ENCODE data around the gene GALNT7. TPM values are rescaled to one million over a fixed set of nuclear protein-coding genes. Genes with fewer than 3 reads are reported as not detected.

The GALNT7 gene
- total RNA-seq, 1 experiment from 2014 or later = 16.8 TPM

GRCh38 chr4:173370130-173370476 lies 201.5 kb downstream of the GALNT7 start:
- Mint-ChIP-seq H3K4me1 (ENCODE audit: low read depth, unreplicated experiment) (peaks cover 6% of the 10 kb centered on the region), H3K27me3 (ENCODE audit: insufficient read depth, unreplicated experiment) (peaks cover 2% of the 10 kb centered on the region), H3K9me3 (ENCODE audit: unreplicated experiment) (no peaks in the 10 kb centered on the region), H3K36me3 (ENCODE audit: insufficient read depth, unreplicated experiment) (peaks cover 11% of the 10 kb centered on the region), H3K27ac (ENCODE audit: unreplicated experiment) (peak overlapping the region; percentile 83), H3K4me3 (ENCODE audit: unreplicated experiment) (peak overlapping the region; percentile 85)
- Histone ChIP-seq H3K9me3 (no peaks in the 10 kb centered on the region), H3K4me1 (0 out of 2 replicates have a peak, but pooled peaks cover 3% of the 10 kb centered on the region), H3K27me3 (replicated peaks; ENCODE audit: control insufficient read depth, insufficient read depth, low read length) (no peaks in the 10 kb centered on the region), H3K4me3 (ENCODE audit: low read depth, low read length) (peak overlapping the region; percentile 57), H3K36me3 (ENCODE audit: control insufficient read depth, insufficient read depth, low read length) (no peaks in the 10 kb centered on the region)
- POLR2A ChIA-PET = interaction anchor here (1.0 to 4.0 kb wide), 6 partner anchors 25 to 50 kb away, joined by 3 to 113 read pairs (median 7); partner anchors contain the start of gene HMGB2
- CTCF ChIA-PET = interaction anchor here (0.6 to 2.0 kb wide), 8 partner anchors 9 to 124 kb away, joined by 3 to 20 read pairs (median 4); partner anchors contain the start of gene HMGB2
- intact Hi-C loops (cut with micrococcal nuclease; ENCODE audit: unreplicated experiment) = loop anchor here (1.0 to 2.0 kb wide), 2 partner anchors 36 to 47 kb away; partner anchors contain the start of gene HMGB2
- no peak for TF ChIP-seq CTCF (IDR thresholded peaks at IDR 0.05; ENCODE audit: insufficient read depth in 1 of 2, low read depth in 1 of 2, low read length in 1 of 2, severe bottlenecking in 1 of 2, unreplicated experiment in 1 of 2)
- no peak for DNase-seq
- BruUV-seq (replicated peaks) = no TSS peak

- Mint-ChIP-seq H3K36me3 (ENCODE audit: insufficient read depth, unreplicated experiment) (peaks cover 11% of the 10 kb centered on the region), H3K4me3 (ENCODE audit: unreplicated experiment) (peak within 1 kb of the TSS; percentile 85), H3K27me3 (ENCODE audit: insufficient read depth, unreplicated experiment) (peaks cover 2% of the 10 kb centered on the region), H3K4me1 (ENCODE audit: low read depth, unreplicated experiment) (peaks cover 6% of the 10 kb centered on the region), H3K9me3 (ENCODE audit: unreplicated experiment) (no peaks in the 10 kb centered on the region), H3K27ac (ENCODE audit: unreplicated experiment) (peak within 1 kb of the TSS; percentile 83)
- DNase-seq = peak; percentile 93 to 96
- intact Hi-C loops (cut with micrococcal nuclease; ENCODE audit: unreplicated experiment) = loop anchor here (1.0 to 2.0 kb wide), 2 partner anchors 36 to 46 kb away; partner anchors contain the start of gene HMGB2
- no TSS peak for BruUV-seq (replicated peaks)
- Histone ChIP-seq H3K36me3 (ENCODE audit: control insufficient read depth, insufficient read depth, low read length) (no peaks in the 10 kb centered on the region), H3K4me1 (0 out of 2 replicates have a peak, but pooled peaks cover 3% of the 10 kb centered on the region), H3K4me3 (ENCODE audit: low read depth, low read length) (peak within 1 kb of the TSS; percentile 93), H3K27me3 (replicated peaks; ENCODE audit: control insufficient read depth, insufficient read depth, low read length) (no peaks in the 10 kb centered on the region), H3K9me3 (no peaks in the 10 kb centered on the region)
- ChIA-PET POLR2A (interaction anchor here (0.6 to 4.0 kb wide), 9 partner anchors 26 to 896 kb away, joined by 3 to 113 read pairs (median 6); partner anchors contain the start of gene HMGB2), CTCF (interaction anchor here (0.6 to 2.0 kb wide), 10 partner anchors 10 to 346 kb away, joined by 3 to 20 read pairs (median 6); partner anchors contain the start of gene HMGB2)
- TF ChIP-seq CTCF (IDR thresholded peaks at IDR 0.05; ENCODE audit: insufficient read depth in 1 of 2, low read depth in 1 of 2, low read length in 1 of 2, severe bottlenecking in 1 of 2, unreplicated experiment in 1 of 2) = no peak
Observed at GRCh38 chr4:173370477-173371291, 202.1 kb downstream of the GALNT7 start, which contains the start of gene SAP30. TSS of gene SAP30 (plus strand) at chr4:173370954. CDS start at chr4:173371183, 229 bp downstream.

Data from Caco-2 (cell line).